NK-92 treated with Interleukin-12 subunit alpha and Interleukin-12 subunit beta, amount 100 ng/mL, for 24 hours (cell line): ENCODE data around the gene KCNE1.
A peak's percentile ranks its signal among the peaks of the same experiment; 100 is the strongest.

Source experiments
- DNase-seq: peaks from one replicate; lab custom pipeline; 2025; lab: John Stamatoyannopoulos, UW

Gene KCNE1

DNA sequence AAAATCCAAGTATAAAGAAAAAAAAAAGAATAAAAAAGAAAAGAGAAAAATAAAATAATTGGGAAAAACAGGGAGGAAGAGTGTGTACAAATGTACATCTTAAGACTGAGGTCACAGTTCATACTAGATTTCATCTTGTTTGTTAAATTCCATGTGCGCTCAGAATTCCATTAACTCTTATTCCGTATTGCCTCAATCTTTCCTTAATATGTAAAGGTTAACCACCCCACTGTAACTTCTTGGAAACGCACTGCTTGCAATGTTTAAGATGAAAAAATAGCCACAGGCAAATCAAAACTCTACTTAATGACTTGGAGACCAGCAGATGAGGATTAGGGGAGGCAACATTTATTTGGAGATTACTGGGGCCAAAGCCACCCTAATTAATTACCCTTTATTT, 23.9 kb upstream of the KCNE1 start:
- no peak for DNase-seq

DNA sequence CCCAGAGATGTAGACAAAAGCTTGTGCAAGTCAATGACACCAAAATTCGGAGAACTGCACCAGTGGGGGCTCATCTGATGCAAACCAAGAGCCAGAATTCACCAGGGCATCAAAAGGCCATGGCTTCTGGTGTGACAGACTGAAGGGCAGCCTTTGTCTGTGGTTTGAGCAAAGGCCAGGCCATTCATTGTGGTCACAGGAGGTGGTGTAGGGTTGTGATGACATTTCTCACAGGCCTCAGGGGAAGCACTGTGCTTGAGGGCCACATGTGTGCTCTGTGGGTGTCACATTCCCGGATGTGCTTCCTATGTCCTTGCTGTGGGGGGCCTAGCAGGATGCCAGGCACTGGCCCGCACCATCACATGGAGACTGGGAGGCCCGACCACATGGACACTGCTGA, 22.5 kb upstream of the KCNE1 start:
- peak; percentile 86 for DNase-seq

- DNase-seq = no peak
Measured at GRCh38 chr21:34533938-34534337, 21.9 kb upstream of the KCNE1 start.

- no peak for DNase-seq
Measured at GRCh38 chr21:34531399-34531798, 19.4 kb upstream of the KCNE1 start.

- no peak for DNase-seq
Measured at GRCh38 chr21:34530261-34530660, 18.3 kb upstream of the KCNE1 start.

DNA sequence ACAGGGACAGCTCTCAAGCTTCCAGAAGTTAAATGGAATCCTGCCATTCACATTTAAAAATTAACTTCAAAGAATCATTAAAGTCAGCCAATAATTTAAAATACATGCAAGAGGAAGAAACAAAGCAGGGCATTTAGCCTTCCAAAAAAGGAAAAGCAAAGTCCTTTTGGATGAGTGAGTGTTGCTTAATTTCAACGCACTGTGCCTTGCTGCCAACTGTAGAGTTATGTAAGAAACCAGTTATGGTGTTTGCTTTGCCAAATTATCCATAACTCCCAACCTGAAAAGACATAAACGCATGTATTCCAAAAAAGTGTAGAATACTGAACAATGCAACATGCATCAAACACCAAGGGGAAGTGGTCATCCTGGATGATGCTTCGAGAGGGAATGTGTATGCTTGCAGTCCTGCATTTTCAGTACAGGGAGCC, 16.1 kb upstream of the KCNE1 start:
- DNase-seq = no peak

- peak; percentile 44 for DNase-seq
Measured at GRCh38 chr21:34526618-34527290, 14.7 kb upstream of the KCNE1 start.

GRCh38 chr21:34526241-34526617, 14.2 kb upstream of the KCNE1 start:
- no peak for DNase-seq

DNA sequence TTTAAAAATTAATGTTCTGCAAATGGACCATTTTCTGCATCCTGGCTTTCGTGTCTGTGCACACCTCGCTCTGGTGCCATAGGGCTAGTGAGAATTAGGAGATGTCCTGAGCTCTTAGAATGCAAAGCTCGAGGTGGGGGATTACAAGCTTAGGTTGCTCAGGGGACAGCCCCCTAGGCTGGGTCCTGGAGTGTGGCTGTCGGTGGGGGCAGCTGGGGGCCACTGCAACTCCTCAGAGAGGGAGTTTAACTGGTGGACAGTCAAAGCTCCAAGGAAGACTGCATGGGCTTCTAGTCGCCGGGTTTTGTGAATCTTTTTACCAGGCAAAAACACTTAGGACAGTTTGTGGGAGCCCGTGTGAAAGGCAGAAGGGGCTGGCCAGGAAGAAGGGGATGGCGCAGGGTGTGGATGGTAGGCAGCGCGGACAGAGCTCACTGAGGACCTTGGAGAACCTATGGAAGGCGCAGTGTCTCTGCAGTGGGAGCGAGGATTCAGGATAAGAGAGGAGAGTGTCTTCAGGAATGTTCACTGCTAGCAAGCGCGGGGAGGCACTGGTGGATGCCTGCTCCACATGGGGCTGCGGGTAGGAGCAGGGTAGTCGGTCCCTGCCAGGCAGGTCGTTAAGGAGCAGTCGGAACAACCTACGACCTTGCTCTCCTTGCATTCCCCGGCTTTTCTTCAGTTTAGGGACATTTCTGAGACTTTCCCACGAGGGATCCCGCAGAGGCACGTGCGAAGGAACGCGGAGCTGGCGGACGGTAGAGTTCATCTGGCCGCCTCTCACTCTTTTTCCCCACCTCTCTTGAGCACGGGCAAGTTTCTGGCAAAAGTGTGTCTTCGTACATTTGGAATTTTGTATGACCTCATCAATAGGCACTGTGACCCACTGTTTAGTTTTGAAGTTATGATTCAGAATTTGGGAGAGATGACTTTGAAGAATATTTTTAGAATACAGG, 12.9 kb upstream of the KCNE1 start:
- peak; percentile 28 for DNase-seq

- DNase-seq = peak; percentile 25
Measured at GRCh38 chr21:34523019-34523555, 11.1 kb upstream of the KCNE1 start.

GRCh38 chr21:34522284-34522683, 10.3 kb upstream of the KCNE1 start:
- peak; percentile 51 for DNase-seq

GRCh38 chr21:34521561-34521960, 9.6 kb upstream of the KCNE1 start:
- DNase-seq = no peak

GRCh38 chr21:34520764-34521508, 8.9 kb upstream of the KCNE1 start:
- no peak for DNase-seq

DNA sequence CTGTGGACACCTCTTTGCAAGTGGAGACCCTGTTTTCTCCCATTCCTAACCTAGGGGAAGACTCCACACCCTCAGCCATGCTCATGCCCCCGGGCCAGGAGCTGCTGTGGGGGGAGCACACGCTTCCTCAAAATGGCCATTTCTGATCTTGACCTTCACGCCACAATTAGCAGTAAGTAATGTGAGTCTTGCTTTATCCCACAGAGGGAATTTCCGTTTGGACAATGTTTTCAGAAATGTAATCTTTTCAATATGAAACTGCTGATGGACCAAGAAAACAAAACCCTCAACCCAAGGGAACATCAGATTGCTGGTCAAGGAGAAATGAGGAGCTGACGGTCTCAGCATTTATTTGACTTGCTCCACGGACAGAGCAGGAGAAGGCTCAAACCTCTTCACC, 8.3 kb upstream of the KCNE1 start:
- no peak for DNase-seq

GRCh38 chr21:34519694-34520093, 7.7 kb upstream of the KCNE1 start:
- DNase-seq = no peak

GRCh38 chr21:34519016-34519415, 7.0 kb upstream of the KCNE1 start:
- peak; percentile 58 for DNase-seq

DNA sequence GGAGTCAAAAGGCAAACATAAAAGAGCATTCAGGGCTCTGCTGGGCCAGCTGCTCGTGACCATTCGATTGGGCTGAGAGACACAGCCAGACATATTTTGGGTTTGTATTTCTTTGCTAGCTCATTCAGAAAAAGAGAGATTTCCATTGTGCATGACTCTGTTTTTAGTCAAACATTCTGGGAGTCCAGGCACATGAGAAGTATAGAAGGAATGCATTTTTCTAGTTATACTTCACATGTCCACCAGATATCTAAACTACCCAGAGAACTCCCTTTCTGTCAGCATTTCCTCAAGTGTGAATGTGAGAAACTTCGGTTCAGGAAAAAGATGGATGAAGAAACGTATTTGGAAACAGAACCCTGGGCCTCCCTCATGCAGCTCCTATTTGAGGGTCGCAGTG, 6.3 kb upstream of the KCNE1 start:
- no peak for DNase-seq

- peak; percentile 63 for DNase-seq
Measured at GRCh38 chr21:34517491-34518245, 5.7 kb upstream of the KCNE1 start.

DNA sequence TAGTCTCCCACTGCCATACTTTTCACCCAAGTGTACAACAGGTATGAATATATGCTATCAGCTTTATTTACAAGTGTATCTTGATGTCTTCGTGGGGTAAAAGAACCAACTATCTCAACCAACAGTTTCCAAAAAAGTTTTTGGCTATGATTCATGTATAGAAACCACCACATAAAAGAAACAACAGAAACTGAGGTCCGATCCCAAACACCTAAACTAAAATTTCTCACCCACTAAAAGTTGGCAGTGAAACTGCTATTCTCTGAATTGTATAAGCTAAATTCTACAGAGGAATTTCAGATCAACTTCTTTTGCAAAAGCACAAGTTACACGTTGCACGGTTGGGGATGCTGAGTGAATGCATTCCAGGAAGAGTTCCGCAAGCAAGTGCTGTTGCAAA, 5.0 kb upstream of the KCNE1 start:
- no peak for DNase-seq

- DNase-seq = no peak
Measured at GRCh38 chr21:34514576-34515115, 2.6 kb upstream of the KCNE1 start.

GRCh38 chr21:34513129-34513675, 1.2 kb upstream of the KCNE1 start:
- DNase-seq = peak; percentile 29
